IMR-90 (cell line): Measurements from ENCODE around the gene MX1. TPM values are rescaled to one million over a fixed set of nuclear protein-coding genes. Genes with fewer than 3 reads are reported as not detected.

Source experiments
- ATAC-seq: fragments of 200-7000 bp; cut with Tn5 transposase; 2 replicates; pipeline ENCODE4 v1.9.1; 2020; ENCODE audit warnings: low read depth, mild to moderate bottlenecking, moderate library complexity
- BruUV-seq: library from RNA; stranded (reverse); fragments of 400-500 nt; replicated peaks from 2 replicates; lab custom pipeline; 2021; lab: Mats Ljungman, UMichigan
- CTCF ChIA-PET: fragments of 300-600 bp; formaldehyde crosslinking; extraction: SDS; loops from one replicate; lab custom pipeline; 2021; ENCODE audit warnings: antibody characterized with exemption; lab: Yijun Ruan, JAX
- POLR2A ChIA-PET: fragments of 300-600 bp; sonication (Branson Sonifier 250); formaldehyde crosslinking; loops from one replicate; lab custom pipeline; 2022; ENCODE audit warnings: antibody characterized with exemption; ENCODE audit not compliant: unreplicated experiment; lab: Charles Lee
- DNase-seq: peaks from one replicate; pipeline ENCODE4 v3.0.0; 2013
- H2AFZ ChIP-seq: replicated peaks from 2 replicates; pipeline ENCODE3; 2013; ENCODE audit warnings: low read length, mild to moderate bottlenecking; ENCODE audit not compliant: poor library complexity
- H2AK5ac ChIP-seq: 2 replicates; pipeline ENCODE4 v1.6.1; 2013; ENCODE audit warnings: low read depth, low read length, inconsistent platforms
- H2AK9ac ChIP-seq: replicated peaks from 2 replicates; pipeline ENCODE3; 2013; ENCODE audit warnings: mild to moderate bottlenecking, low read depth, low read length, moderate library complexity; ENCODE audit not compliant: poor library complexity
- H2BK120ac ChIP-seq: 2 replicates; pipeline ENCODE4 v1.6.1; 2013; ENCODE audit warnings: low read depth, low read length, inconsistent platforms
- H2BK15ac ChIP-seq: 3 replicates; pipeline ENCODE4 v1.6.1; 2013; ENCODE audit warnings: low read depth, low read length, inconsistent platforms
- H2BK20ac ChIP-seq: 2 replicates; pipeline ENCODE4 v1.6.1; 2013; ENCODE audit warnings: low read depth, mild to moderate bottlenecking, inconsistent platforms, low read length, moderate library complexity
- H2BK5ac ChIP-seq: 2 replicates; pipeline ENCODE4 v1.6.1; 2013; ENCODE audit warnings: mild to moderate bottlenecking, low read depth, low read length, inconsistent platforms; ENCODE audit not compliant: poor library complexity, severe bottlenecking
- H3K14ac ChIP-seq: replicated peaks from 2 replicates; pipeline ENCODE4 v1.6.1; 2013; ENCODE audit warnings: low read depth, low read length, inconsistent platforms
- H3K18ac ChIP-seq: 2 replicates; pipeline ENCODE4 v1.6.1; 2013; ENCODE audit warnings: low read depth, low read length, control low read depth
- H3K23ac ChIP-seq: 2 replicates; pipeline ENCODE4 v1.6.1; 2013; ENCODE audit warnings: low read depth, low read length, inconsistent platforms
- H3K27ac ChIP-seq: 2 replicates; pipeline ENCODE4 v1.5.1; 2013; ENCODE audit warnings: mild to moderate bottlenecking, control low read depth, low read length; ENCODE audit not compliant: insufficient read depth
- H3K27me3 ChIP-seq: 2 replicates; pipeline ENCODE4 v1.6.1; 2013; ENCODE audit warnings: low read length; ENCODE audit not compliant: control insufficient read depth, insufficient read depth
- H3K36me3 ChIP-seq: 2 replicates; pipeline ENCODE4 v1.6.1; 2013; ENCODE audit warnings: low read length, mixed read lengths; ENCODE audit not compliant: control insufficient read depth, insufficient read depth
- H3K4ac ChIP-seq: 2 replicates; pipeline ENCODE4 v1.6.1; 2013; ENCODE audit warnings: low read depth, low read length, inconsistent platforms
- H3K4me1 ChIP-seq: 2 replicates; pipeline ENCODE4 v1.6.1; 2013; ENCODE audit warnings: low read length, mixed read lengths; ENCODE audit not compliant: control insufficient read depth, insufficient read depth
- H3K4me2 ChIP-seq: 2 replicates; pipeline ENCODE4 v1.6.1; 2013; ENCODE audit warnings: low read depth, mild to moderate bottlenecking, control low read depth, low read length, moderate library complexity
- H3K4me3 ChIP-seq: 2 replicates; pipeline ENCODE4 v1.5.1; 2013; ENCODE audit warnings: low read depth, mild to moderate bottlenecking, control low read depth, low read length, moderate library complexity; ENCODE audit not compliant: insufficient read depth
- H3K56ac ChIP-seq: 2 replicates; pipeline ENCODE4 v1.6.1; 2013; ENCODE audit warnings: low read length, inconsistent platforms; ENCODE audit not compliant: insufficient read depth; ENCODE audit errors: extremely low read depth
- H3K79me1 ChIP-seq, 2 experiments: 2 replicates each; pipeline ENCODE4 v1.6.1; 2013; ENCODE audit warnings: low read length in 2 of 2, inconsistent platforms in 1 of 2, low read depth in 1 of 2
- H3K9ac ChIP-seq: 2 replicates; pipeline ENCODE4 v1.6.1; 2013; ENCODE audit warnings: low read depth, low read length, control low read depth
- H3K9me1 ChIP-seq: 2 replicates; pipeline ENCODE4 v1.6.1; 2013; ENCODE audit warnings: low read length, inconsistent platforms; ENCODE audit not compliant: insufficient read depth
- H3K9me3 ChIP-seq: 2 replicates; pipeline ENCODE4 v1.6.1; 2013; ENCODE audit warnings: low read length; ENCODE audit not compliant: control insufficient read depth, insufficient read depth
- H4K20me1 ChIP-seq: 2 replicates; pipeline ENCODE4 v1.6.1; 2013; ENCODE audit warnings: low read length, inconsistent platforms; ENCODE audit not compliant: insufficient read depth
- H4K5ac ChIP-seq: 2 replicates; pipeline ENCODE4 v1.6.1; 2013; ENCODE audit warnings: mild to moderate bottlenecking, low read depth, low read length, control low read depth
- H4K8ac ChIP-seq, 2 experiments: 2 replicates each; pipeline ENCODE4 v1.6.1; 2013; ENCODE audit warnings: low read depth in 2 of 2, low read length in 2 of 2, control low read depth in 1 of 2, inconsistent platforms in 1 of 2
- H4K91ac ChIP-seq: 2 replicates; pipeline ENCODE4 v1.6.1; 2013; ENCODE audit warnings: low read depth, low read length, inconsistent platforms; ENCODE audit not compliant: insufficient read depth
- MXI1 ChIP-seq: IDR thresholded peaks from 2 replicates; pipeline ENCODE4 v1.6.1; 2012; ENCODE audit warnings: low read depth, mild to moderate bottlenecking, low read length, moderate library complexity, borderline replicate concordance
- WGBS, 2 experiments: methylation state at CpG; one replicate each; pipeline versions ENCODE4 v1.1.5 to v1.1.7; 2013; ENCODE audit warnings: missing lambda C conversion rate in 2 of 2; ENCODE audit not compliant: insufficient read length in 1 of 2; ENCODE audit errors: extremely low coverage in 2 of 2; 5-methylcytosine and 5-hydroxymethylcytosine counted together
- dilution Hi-C: fragments of 300-500 bp; cut with HindIII; formaldehyde crosslinking; loops from one replicate; pipeline ENCODE4 v1.14.3; 2018; ENCODE audit warnings: low sequenced_read_pairs; ENCODE audit not compliant: unreplicated experiment
- in situ Hi-C: fragments of 300-500 bp; cut with MboI; formaldehyde crosslinking; loops from 3 replicates; pipeline ENCODE4 v1.14.3; 2019; ENCODE audit warnings: low sequenced_read_pairs, inconsistent platforms, mixed read lengths
- intact Hi-C: fragments of 100-400 bp; cut with micrococcal nuclease; formaldehyde crosslinking; loops from 2 replicates; pipeline ENCODE4 v1.10.0; 2022
- polyA plus RNA-seq, 3 experiments: library from polyadenylated mRNA; depleted of rRNA; stranded (reverse); fragments of >200 nt; gene quantifications; 2 replicates each; pipeline ENCODE4 v1.2.3, GENCODE V29; 2012; ENCODE audit warnings: low replicate concordance in 1 of 3
- total RNA-seq: library from RNA; depleted of rRNA; stranded (reverse); fragments of >200 nt; gene quantifications from 2 replicates; pipeline ENCODE4 v1.2.3, GENCODE V29; 2012

The MX1 gene
- total and polyA plus RNA-seq, 2 of the 4 experiments (the other 2 are of a cell fraction) = 1.0 to 2.5 TPM

DNA sequence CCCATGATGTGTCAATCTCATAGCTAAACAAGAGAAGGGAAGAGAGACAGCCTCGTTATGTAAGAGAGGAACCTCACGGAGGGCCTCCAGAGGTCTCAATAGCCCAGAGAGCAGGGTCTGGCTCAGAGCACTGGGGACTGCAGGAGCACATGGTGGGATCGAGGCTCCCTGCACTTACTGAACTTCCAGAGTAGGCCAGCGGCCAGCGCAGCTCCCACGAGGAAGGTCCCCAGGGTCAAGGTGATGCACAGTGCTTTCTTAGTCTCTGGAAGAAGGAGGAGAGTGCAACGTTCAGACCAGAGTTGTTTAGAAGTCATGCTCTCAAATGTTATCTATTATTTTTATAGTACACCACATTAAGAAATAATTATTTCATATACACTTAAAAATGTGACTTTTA is 63.3 kb downstream of the MX1 start:
- Histone ChIP-seq H4K91ac (no peak overlapping the region), H3K56ac (no peak overlapping the region), H4K5ac (no peak overlapping the region), H3K36me3 (no peaks in the 10 kb centered on the region), H3K79me1 (no peaks in the 10 kb centered on the region), H3K27me3 (no peaks in the 10 kb centered on the region; the same call in 1 of the 2 replicates), H2BK20ac (no peak overlapping the region), H4K8ac (no peak overlapping the region), H3K18ac (no peak overlapping the region), H3K4me1 (peaks cover 4% of the 10 kb centered on the region; the same call in 1 of the 2 replicates), H4K20me1 (no peaks in the 10 kb centered on the region), H3K4me2 (no peak overlapping the region), H3K27ac (no peak overlapping the region), H3K9me1 (no peaks in the 10 kb centered on the region), H3K14ac (no peak overlapping the region), H2BK15ac (no peak overlapping the region), H2AK9ac (no peak overlapping the region), H3K4me3 (no peak overlapping the region), H3K23ac (no peak overlapping the region), H2BK5ac (no peak overlapping the region), H2BK120ac (no peak overlapping the region), H3K9ac (no peak overlapping the region), H2AK5ac (no peak overlapping the region), H3K9me3 (no peaks in the 10 kb centered on the region), H2AFZ (no peak overlapping the region), H3K4ac (no peak overlapping the region)
- dilution Hi-C loops (no loop called here), intact Hi-C loops (no loop called here), in situ Hi-C loops (no loop called here)
- no peak for DNase-seq
- ChIA-PET POLR2A (no interaction called here), CTCF (interaction anchor here (0.7 kb wide), 1 partner anchor 22 kb away, joined by 9 read pairs; no protein-coding TSS in a partner anchor)
- BruUV-seq = no TSS peak
- no CpG with 5 or more reads among the region's 7 CpGs for WGBS, 2 experiments
- ATAC-seq = no peak
- no peak for TF ChIP-seq MXI1
